Right hindlimb (tissue), 1 donor: ENCODE results near the gene MRTO4.
"Not testable (repeated sequence)": the region's sequence is repeated elsewhere in the genome, so short reads cannot be mapped to it uniquely, and the experiment has no call there.

Experiments
- DNase-seq: peaks from one replicate; pipeline ENCODE4 v3.0.0-alpha.2; 2018

Gene MRTO4

GRCh38 chr1:19251305-19252196 is at the start of gene MRTO4, which contains the start of gene EMC1:
Gene MRTO4, plus strand, starts transcription at chr1:19251805. Its CDS starts 31 bp downstream, at chr1:19251836.
Gene EMC1, minus strand, starts transcription at chr1:19251524. Its CDS starts 15 bp downstream, at chr1:19251509.
- peak; percentile 93 for DNase-seq

DNA sequence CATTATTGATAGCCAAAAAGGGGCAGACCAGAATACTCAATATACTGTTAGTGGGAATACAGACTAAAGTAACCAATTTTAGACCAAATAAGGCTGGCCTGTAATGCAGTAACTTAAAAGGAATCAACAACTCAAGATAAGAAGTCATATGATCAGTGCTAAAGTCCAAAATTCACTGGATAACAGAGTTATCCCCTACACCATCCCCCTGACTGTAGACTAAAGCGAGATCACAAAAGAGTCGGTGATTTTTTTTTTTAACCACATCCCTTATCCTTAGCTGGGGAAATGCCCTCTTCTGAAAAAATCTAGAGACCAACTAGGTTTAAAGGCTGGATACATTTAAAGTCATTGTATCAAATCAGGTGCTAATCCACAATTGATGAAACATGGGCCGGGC is 49.2 kb upstream of the MRTO4 start:
- DNase-seq, result no peak

GRCh38 chr1:19203440-19203839 is 48.2 kb upstream of the MRTO4 start:
- no peak for DNase-seq

DNA sequence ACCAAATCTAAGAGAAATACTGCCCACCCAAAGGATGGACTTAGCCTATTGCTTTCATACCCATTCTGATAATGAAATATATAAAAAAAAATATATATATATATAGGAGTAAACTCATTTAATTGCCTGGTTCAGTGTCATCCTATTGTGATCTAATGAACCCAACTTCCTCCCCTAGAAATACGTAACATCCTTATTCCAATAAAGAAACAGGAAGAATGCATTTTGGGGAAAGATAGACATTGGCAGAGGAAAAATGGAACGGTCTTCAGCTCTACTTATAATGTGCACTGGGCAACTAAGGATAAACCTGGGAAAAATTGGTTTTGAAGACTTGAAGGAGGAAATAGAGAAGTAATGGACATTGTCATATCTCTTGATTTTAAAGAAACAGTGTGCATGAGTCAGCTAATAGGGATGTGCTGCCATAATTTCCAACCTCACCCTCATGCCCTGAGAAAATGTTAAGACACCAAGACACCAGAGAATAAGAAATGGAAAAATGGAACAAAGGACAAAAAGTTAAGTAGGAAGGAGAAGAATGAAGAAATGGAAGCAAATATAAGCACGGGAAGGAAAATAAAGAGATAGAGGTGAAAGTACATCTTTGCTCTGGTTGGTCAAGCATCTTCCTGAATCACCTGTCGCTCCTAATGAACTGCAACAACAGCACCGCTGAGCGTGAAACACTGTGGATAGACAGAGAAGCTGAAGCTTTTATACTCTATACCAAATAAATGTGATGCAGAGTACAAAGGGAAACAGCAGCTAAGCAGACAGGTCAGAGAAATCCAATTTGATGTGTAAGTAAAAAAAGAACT is 46.9 kb upstream of the MRTO4 start:
- DNase-seq, result no peak

DNA sequence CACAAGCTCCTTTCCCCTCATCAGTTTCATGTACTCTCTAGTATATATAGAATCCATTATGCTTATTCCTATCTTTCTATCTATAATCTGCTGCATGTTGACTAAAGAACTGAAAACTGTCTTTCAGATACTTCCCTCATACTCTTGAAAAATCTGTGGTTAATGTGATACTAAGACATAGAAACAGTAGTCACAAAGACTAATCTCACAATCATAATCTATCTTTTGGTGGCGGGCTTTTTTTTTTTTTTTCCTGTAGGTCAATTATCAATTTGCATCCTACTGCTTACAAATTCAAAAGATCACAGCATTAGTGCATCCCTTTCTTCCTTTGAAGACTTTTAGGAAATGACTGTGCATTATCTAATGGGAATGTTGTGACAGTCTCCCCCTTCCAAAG is 46.2 kb upstream of the MRTO4 start:
- no peak for DNase-seq

DNA sequence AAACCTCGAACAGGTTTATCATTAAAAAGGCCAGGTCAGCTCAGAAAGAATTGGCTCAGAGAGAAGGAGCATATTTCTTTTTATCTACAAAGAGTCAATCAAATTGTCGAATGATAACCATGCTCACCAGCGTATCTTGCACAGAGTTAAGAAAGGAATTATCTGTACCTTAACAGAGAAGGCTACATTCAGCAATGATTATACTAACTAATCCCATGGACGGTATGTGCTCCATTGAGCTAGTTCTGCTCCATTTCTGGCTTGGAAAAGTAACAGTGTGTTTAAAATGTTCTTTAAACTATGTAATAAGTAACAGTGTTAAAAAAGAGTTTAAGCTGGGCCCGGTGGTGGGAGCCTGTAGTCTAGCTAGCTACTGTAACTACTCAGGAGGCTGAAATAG is 45.8 kb upstream of the MRTO4 start:
- DNase-seq, result no peak

GRCh38 chr1:19206947-19207346 is 44.7 kb upstream of the MRTO4 start:
- DNase-seq, result no peak

DNA sequence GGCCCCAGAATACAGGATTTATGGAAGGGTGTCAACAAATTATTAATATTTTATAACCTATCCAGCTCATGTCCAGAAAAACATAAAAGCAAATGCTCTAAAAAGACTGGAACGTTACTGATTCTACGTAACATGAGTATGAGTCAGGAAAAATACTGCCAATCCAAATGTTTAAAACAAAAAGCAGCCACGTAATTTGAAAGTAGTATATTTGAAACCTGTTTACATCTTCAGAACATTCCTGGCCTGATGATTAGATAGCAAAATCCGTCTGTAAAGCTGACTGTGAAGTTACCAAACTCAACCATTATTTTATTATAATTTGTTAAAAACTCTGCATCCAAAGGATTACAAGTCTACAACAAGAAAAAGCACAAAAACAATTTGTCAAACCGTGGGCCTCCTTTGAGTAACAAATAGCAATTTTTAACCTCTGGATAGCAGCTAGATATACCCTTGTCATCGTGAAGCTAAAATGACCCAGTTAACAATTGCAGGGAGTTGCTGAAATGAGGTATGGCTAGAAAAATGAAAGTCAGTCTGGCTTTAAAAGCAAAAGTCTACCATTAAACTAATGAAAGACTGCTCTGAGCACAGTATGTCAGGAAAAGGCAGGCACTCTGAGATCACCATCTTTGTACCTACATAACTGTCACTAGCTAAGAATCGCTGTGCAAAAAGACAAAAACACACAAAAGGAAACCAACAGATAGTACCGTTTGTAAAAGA is 42.7 kb upstream of the MRTO4 start:
- DNase-seq, result no peak

GRCh38 chr1:19209439-19209989 is 42.1 kb upstream of the MRTO4 start:
- no peak for DNase-seq

- DNase-seq, result peak; percentile 95
These were observed 41.4 kb upstream of the MRTO4 start, which contains the start of gene UBR4 for GRCh38 chr1:19209990-19210771. Gene UBR4, minus strand, starts transcription at chr1:19210266. Its CDS starts 18 bp downstream, at chr1:19210248.

GRCh38 chr1:19210772-19211549 is 40.6 kb upstream of the MRTO4 start:
- no peak for DNase-seq

GRCh38 chr1:19212167-19212566 is 39.4 kb upstream of the MRTO4 start:
- DNase-seq, result no peak

- DNase-seq, result no peak
These were observed 38.0 kb upstream of the MRTO4 start for GRCh38 chr1:19213580-19213979.

DNA sequence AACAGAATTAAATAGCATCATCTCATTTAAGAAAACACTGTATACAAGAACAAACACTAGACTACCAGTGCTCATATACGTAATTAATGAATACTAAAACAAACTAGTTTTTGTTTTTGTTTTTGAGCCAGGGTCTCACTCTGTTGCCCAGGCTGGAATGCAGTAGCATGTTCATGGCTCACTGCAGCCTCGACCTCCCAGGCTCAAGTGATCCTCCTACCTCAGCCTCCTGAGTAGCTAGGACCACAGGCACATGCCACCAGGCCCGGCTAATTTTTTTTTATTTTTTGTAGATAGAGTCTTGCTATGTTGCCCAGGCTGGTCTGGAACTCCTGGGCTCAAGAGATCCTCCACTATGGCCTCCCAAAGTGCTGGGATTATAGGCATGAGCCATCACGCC is 35.0 kb upstream of the MRTO4 start:
- not testable (repeated sequence) for DNase-seq

GRCh38 chr1:19219451-19219850 is 32.2 kb upstream of the MRTO4 start:
- no peak for DNase-seq

DNA sequence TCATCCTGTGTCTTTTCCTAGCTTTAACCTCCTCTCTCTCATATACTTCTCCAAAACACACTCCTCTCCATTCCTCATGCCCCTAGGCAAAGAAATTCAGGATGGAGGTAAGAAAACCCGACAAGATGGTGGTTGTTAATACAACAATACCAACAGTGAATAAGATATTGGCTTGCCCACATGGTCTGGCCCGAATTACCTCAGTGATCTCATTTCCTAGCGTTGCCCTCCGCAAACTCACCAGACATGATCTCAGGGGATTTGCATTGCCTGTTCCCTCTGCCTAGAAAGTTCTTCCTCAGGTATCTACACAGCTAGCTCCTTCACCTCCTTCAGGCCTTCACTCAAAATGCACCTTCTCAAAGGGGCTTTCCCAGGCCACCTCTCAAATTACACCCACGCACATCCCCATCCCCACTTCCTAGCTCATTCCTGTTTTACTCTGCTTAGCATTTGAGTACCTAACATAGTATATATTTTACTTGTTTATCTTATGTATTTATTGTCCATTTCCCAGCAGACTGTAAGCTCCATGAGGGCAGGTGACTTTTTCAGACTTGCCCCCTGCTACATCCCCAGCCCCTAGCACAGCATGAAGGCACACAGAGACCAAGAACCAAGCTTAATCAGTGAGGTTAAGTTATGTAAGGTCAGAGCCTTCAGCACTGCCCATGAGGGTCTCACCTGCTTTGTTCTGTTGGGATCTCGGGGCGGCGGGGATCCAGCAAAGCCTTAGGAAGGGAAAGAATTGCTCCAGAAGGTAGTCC is 31.3 kb upstream of the MRTO4 start:
- DNase-seq, result no peak

GRCh38 chr1:19220991-19221390 is 30.6 kb upstream of the MRTO4 start:
- no peak for DNase-seq

DNA sequence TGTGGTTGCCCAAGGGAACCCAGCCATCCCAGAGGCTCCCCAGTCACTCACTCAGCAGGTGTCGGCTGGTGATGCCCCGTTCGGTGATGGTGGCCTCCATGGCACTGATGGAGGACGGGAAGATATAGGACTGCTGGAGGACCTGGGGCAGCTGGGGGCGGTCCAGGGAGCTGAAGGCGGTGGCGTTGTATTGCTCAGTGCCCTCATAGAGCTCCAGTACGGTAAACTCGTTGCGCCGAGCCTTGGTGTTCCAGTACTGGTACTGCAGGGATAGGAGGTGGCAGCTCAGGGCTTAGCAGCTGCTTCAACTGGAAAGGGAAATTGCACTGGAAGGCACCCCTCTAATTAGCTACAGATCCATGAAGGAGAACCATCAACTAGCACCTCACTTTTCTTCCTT is 29.0 kb upstream of the MRTO4 start:
- DNase-seq, result no peak

DNA sequence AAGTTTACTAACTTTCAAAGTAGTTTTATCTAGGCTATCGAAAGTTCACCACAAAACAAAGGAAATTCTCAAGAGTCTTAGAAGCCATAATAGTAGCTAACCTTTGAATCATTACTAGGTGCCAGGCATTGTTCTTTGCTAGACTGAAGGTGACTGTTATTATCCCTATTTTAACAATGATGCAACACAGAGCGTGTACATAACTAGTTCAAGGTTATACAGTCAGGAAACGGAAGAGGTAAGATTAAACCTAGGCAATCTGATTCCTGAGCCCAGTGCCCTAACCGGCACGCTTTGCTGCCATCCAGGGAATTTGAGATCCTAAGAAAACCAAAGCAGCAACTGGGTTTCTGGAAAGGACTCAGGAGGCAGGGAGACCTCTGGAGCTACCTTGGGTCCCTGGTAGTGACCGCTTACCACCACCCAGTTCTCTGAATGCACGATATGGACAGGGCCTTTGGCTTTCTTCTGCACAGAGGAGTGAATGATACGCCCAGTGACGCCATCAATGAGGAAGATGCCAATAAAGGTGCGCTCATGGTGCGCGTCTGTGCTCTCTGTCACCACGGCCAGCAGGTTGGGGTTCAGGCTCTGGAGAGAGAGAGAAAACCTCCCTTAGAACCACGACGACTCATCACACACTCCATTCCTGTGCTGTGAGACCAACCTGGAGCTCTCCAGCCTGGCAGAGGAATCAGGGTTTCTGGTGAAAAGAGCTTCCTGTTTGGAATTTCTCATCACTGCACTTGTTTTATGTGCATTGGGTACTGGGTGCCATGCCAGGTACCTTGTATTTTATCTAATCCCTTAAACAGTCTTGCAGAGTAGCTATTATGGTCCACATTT is 28.4 kb upstream of the MRTO4 start:
- DNase-seq, result no peak
